ENCODE data around the gene VWA8.
"Not testable (repeated sequence)": the region's sequence is repeated elsewhere in the genome, so short reads cannot be mapped to it uniquely, and the experiment has no call there.

The VWA8 gene

GRCh38 chr13:41835871-41836270 is 125.0 kb downstream of the VWA8 start:
- TF ChIP-seq POLR2A (IDR thresholded peaks at IDR 0.05; ENCODE audit: low read length) (no peak), GATA1 (IDR thresholded peaks at IDR 0.05; ENCODE audit: low read depth, low read length) (no peak)
- no peak for DNase-seq

- not testable (repeated sequence) for DNase-seq
Measured at GRCh38 chr13:41834697-41835096, 126.2 kb downstream of the VWA8 start.

- DNase-seq: no peak
- TF ChIP-seq POLR2A (IDR thresholded peaks at IDR 0.05; ENCODE audit: low read length): no peak
- TF ChIP-seq GATA1 (IDR thresholded peaks at IDR 0.05; ENCODE audit: low read depth, low read length): no peak
Measured at GRCh38 chr13:41833831-41834230, 127.1 kb downstream of the VWA8 start.

- DNase-seq: no peak
- TF ChIP-seq POLR2A (IDR thresholded peaks at IDR 0.05; ENCODE audit: low read length) (no peak), GATA1 (IDR thresholded peaks at IDR 0.05; ENCODE audit: low read depth, low read length) (no peak)
Measured at GRCh38 chr13:41833201-41833600, 127.7 kb downstream of the VWA8 start.

GRCh38 chr13:41827507-41828213 is 133.2 kb downstream of the VWA8 start:
- no peak for DNase-seq
- TF ChIP-seq GATA1 (IDR thresholded peaks at IDR 0.05; ENCODE audit: low read depth, low read length): no peak

GRCh38 chr13:41825691-41826090 is 135.2 kb downstream of the VWA8 start:
- TF ChIP-seq POLR2A (IDR thresholded peaks at IDR 0.05; ENCODE audit: low read length): no peak
- no peak for TF ChIP-seq GATA1 (IDR thresholded peaks at IDR 0.05; ENCODE audit: low read depth, low read length)
- DNase-seq: no peak

GRCh38 chr13:41823476-41823875 is 137.4 kb downstream of the VWA8 start:
- TF ChIP-seq POLR2A (IDR thresholded peaks at IDR 0.05; ENCODE audit: low read length): no peak
- TF ChIP-seq GATA1 (IDR thresholded peaks at IDR 0.05; ENCODE audit: low read depth, low read length): no peak
- DNase-seq: no peak

- DNase-seq: no peak
- no peak for TF ChIP-seq GATA1 (IDR thresholded peaks at IDR 0.05; ENCODE audit: low read depth, low read length)
- TF ChIP-seq POLR2A (IDR thresholded peaks at IDR 0.05; ENCODE audit: low read length): no peak
Measured at GRCh38 chr13:41822560-41822959, 138.3 kb downstream of the VWA8 start.

- no peak for DNase-seq
- no peak for TF ChIP-seq GATA1 (IDR thresholded peaks at IDR 0.05; ENCODE audit: low read depth, low read length)
- TF ChIP-seq POLR2A (IDR thresholded peaks at IDR 0.05; ENCODE audit: low read length): no peak
Measured at GRCh38 chr13:41821238-41821594, 139.7 kb downstream of the VWA8 start.

GRCh38 chr13:41820581-41821237 is 140.2 kb downstream of the VWA8 start:
- no peak for DNase-seq
- TF ChIP-seq POLR2A (IDR thresholded peaks at IDR 0.05; ENCODE audit: low read length) (no peak), GATA1 (IDR thresholded peaks at IDR 0.05; ENCODE audit: low read depth, low read length) (no peak)

- TF ChIP-seq POLR2A (IDR thresholded peaks at IDR 0.05; ENCODE audit: low read length) (no peak), GATA1 (IDR thresholded peaks at IDR 0.05; ENCODE audit: low read depth, low read length) (no peak)
- DNase-seq: no peak
Measured at GRCh38 chr13:41816057-41816456, 144.9 kb downstream of the VWA8 start.

GRCh38 chr13:41813426-41813825 is 147.5 kb downstream of the VWA8 start:
- no peak for TF ChIP-seq GATA1 (IDR thresholded peaks at IDR 0.05; ENCODE audit: low read depth, low read length)
- TF ChIP-seq POLR2A (IDR thresholded peaks at IDR 0.05; ENCODE audit: low read length): no peak
- no peak for DNase-seq

- no peak for TF ChIP-seq GATA1 (IDR thresholded peaks at IDR 0.05; ENCODE audit: low read depth, low read length)
- TF ChIP-seq POLR2A (IDR thresholded peaks at IDR 0.05; ENCODE audit: low read length): no peak
- DNase-seq: no peak
Measured at GRCh38 chr13:41812851-41813250, 148.1 kb downstream of the VWA8 start.

- TF ChIP-seq POLR2A (IDR thresholded peaks at IDR 0.05; ENCODE audit: low read length): no peak
- TF ChIP-seq GATA1 (IDR thresholded peaks at IDR 0.05; ENCODE audit: low read depth, low read length): no peak
- DNase-seq: no peak
Measured at GRCh38 chr13:41812237-41812636, 148.7 kb downstream of the VWA8 start.

- TF ChIP-seq POLR2A (IDR thresholded peaks at IDR 0.05; ENCODE audit: low read length) (no peak), GATA1 (IDR thresholded peaks at IDR 0.05; ENCODE audit: low read depth, low read length) (no peak)
- DNase-seq: no peak
Measured at GRCh38 chr13:41811588-41812021, 149.3 kb downstream of the VWA8 start.
